ENCODE measurements around the gene HYOU1.

HYOU1 gene

DNA sequence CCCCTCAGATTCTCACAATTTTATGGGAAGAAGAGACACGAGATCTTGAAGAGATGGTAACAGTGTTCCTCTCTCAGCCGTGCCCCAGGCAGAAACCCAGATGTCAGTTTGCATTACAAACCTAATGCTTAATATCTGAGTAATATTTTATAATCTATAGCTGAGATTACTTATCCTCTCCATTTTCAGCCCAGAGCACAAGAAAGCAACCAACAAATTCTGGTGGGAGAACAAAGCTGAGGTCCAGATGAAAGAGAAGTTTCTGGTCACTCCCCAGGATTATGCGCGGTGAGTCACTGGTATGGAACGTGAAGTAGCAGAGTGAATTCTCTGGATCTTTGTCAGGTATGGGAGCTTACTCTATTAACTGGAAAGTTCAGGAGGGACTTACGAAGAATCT, 58.2 kb downstream of the HYOU1 start:
- Histone ChIP-seq H2AFZ (ENCODE audit: low read length) (no peak overlapping the region), H3K9ac (ENCODE audit: low read length) (peak overlapping the region; percentile 93), H3K36me3 (ENCODE audit: insufficient read depth, low read length) (peaks cover 38% of the 10 kb centered on the region), H3K4me3 (ENCODE audit: low read depth, low read length, poor library complexity, severe bottlenecking) (peak overlapping the region; percentile 86), H3K4me2 (ENCODE audit: low read length) (peak overlapping the region; percentile 94), H3K79me2 (ENCODE audit: insufficient read depth, low read length) (peaks cover 4% of the 10 kb centered on the region; the same call in 1 of the 2 replicates), H3K27me3 (ENCODE audit: insufficient read depth, low read length) (no peaks in the 10 kb centered on the region), H3K9me3 (ENCODE audit: low read length) (no peaks in the 10 kb centered on the region), H3K4me1 (ENCODE audit: insufficient read depth, low read length, severe bottlenecking) (peaks cover 21% of the 10 kb centered on the region), H3F3A (ENCODE audit: insufficient read depth, low read length) (no peaks in the 10 kb centered on the region), H3K9me2 (ENCODE audit: low read depth, low read length) (no peaks in the 10 kb centered on the region), H3K27ac (ENCODE audit: low read depth, low read length, poor library complexity, severe bottlenecking) (no peak overlapping the region), H4K20me1 (ENCODE audit: insufficient read depth, low read length) (no peaks in the 10 kb centered on the region)
- no peak for TF ChIP-seq CTCF (IDR thresholded peaks at IDR 0.05; ENCODE audit: low read length)
- no peak for TF ChIP-seq EZH2 (IDR thresholded peaks at IDR 0.05; ENCODE audit: borderline replicate concordance, low read length)

GRCh38 chr11:118998388-118998717, 58.7 kb downstream of the HYOU1 start:
- H4K20me1 ChIP-seq (ENCODE audit: insufficient read depth, low read length) = no peaks in the 10 kb centered on the region
- peaks cover 21% of the 10 kb centered on the region for H3K4me1 ChIP-seq (ENCODE audit: insufficient read depth, low read length, severe bottlenecking)
- TF ChIP-seq EZH2 (IDR thresholded peaks at IDR 0.05; ENCODE audit: borderline replicate concordance, low read length) (no peak), CTCF (IDR thresholded peaks at IDR 0.05; ENCODE audit: low read length) (no peak)
- H3K36me3 ChIP-seq (ENCODE audit: insufficient read depth, low read length) = peaks cover 36% of the 10 kb centered on the region
- no peak overlapping the region for H2AFZ ChIP-seq (ENCODE audit: low read length)
- no peaks in the 10 kb centered on the region for H3F3A ChIP-seq (ENCODE audit: insufficient read depth, low read length)
- H3K27me3 ChIP-seq (ENCODE audit: insufficient read depth, low read length) = no peaks in the 10 kb centered on the region
- H3K9ac ChIP-seq (ENCODE audit: low read length) = peak overlapping the region; percentile 93
- H3K4me3 ChIP-seq (ENCODE audit: low read depth, low read length, poor library complexity, severe bottlenecking) = peak overlapping the region; percentile 86
- H3K79me2 ChIP-seq (ENCODE audit: insufficient read depth, low read length) = peaks cover 4% of the 10 kb centered on the region; the same call in 1 of the 2 replicates
- H3K9me2 ChIP-seq (ENCODE audit: low read depth, low read length) = no peaks in the 10 kb centered on the region
- H3K4me2 ChIP-seq (ENCODE audit: low read length) = peak overlapping the region; percentile 94
- H3K9me3 ChIP-seq (ENCODE audit: low read length) = no peaks in the 10 kb centered on the region
- H3K27ac ChIP-seq (ENCODE audit: low read depth, low read length, poor library complexity, severe bottlenecking) = no peak overlapping the region

GRCh38 chr11:118997627-118998387, 59.2 kb downstream of the HYOU1 start, which contains the start of gene CENATAC:
TSS of gene CENATAC (plus strand) at chr11:118998138. CDS start at chr11:118998198, 60 bp downstream.
- Histone ChIP-seq H3F3A (ENCODE audit: insufficient read depth, low read length) (no peaks in the 10 kb centered on the region), H2AFZ (ENCODE audit: low read length) (no peak within 1 kb of the TSS), H3K4me1 (ENCODE audit: insufficient read depth, low read length, severe bottlenecking) (peaks cover 21% of the 10 kb centered on the region), H3K36me3 (ENCODE audit: insufficient read depth, low read length) (peaks cover 33% of the 10 kb centered on the region), H3K9ac (ENCODE audit: low read length) (peak within 1 kb of the TSS; percentile 93), H3K27ac (ENCODE audit: low read depth, low read length, poor library complexity, severe bottlenecking) (peak within 1 kb of the TSS; percentile 37), H3K27me3 (ENCODE audit: insufficient read depth, low read length) (no peaks in the 10 kb centered on the region), H3K9me3 (ENCODE audit: low read length) (no peaks in the 10 kb centered on the region), H3K79me2 (ENCODE audit: insufficient read depth, low read length) (peaks cover 4% of the 10 kb centered on the region; the same call in 1 of the 2 replicates), H3K4me2 (ENCODE audit: low read length) (peak within 1 kb of the TSS; percentile 94), H3K9me2 (ENCODE audit: low read depth, low read length) (no peaks in the 10 kb centered on the region), H3K4me3 (ENCODE audit: low read depth, low read length, poor library complexity, severe bottlenecking) (peak within 1 kb of the TSS; percentile 86), H4K20me1 (ENCODE audit: insufficient read depth, low read length) (no peaks in the 10 kb centered on the region)
- TF ChIP-seq EZH2 (IDR thresholded peaks at IDR 0.05; ENCODE audit: borderline replicate concordance, low read length) = no peak
- no peak for TF ChIP-seq CTCF (IDR thresholded peaks at IDR 0.05; ENCODE audit: low read length)

Measured in OCI-LY1 (cell line).